VCaP (cell line): ENCODE results near the gene TPH2.
A peak's percentile ranks its signal among the peaks of the same experiment; 100 is the strongest.

Experiments used
- H3K27ac ChIP-seq: fragments of 450-650 bp; 2 replicates; pipeline ENCODE4 v1.5.1; 2017
- TF ChIP-seq, protein P1 (sequence below): fragments of 450-650 bp; conservative IDR thresholded peaks from 2 replicates; pipeline ENCODE4 v1.5.1; 2017; ENCODE audit warnings: mild to moderate bottlenecking, moderate library complexity

TPH2 gene

DNA sequence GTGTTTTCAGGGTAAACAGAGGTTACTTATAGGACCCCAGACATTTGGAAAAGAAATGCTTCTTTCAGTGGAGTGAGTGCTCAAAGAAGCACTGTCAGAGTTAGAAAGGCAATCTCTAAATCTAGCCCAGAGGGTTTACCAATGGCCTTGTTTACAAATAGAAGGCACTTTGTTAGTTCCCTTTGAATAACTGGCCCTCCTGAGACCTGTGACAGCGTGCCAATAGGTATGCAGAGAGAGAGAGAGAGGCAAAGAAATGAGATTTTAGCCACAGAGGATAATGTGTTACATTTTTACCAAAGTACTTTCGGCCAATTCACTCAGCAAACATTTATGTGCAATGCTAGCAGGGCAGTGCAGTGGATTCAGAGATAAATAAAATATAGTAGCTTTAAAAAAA is 41.9 kb downstream of the TPH2 start:
- H3K27ac ChIP-seq: 0 out of 2 replicates have a peak overlapping the region, but pooled peaks have one; percentile 3
- TF ChIP-seq, protein P1, sequence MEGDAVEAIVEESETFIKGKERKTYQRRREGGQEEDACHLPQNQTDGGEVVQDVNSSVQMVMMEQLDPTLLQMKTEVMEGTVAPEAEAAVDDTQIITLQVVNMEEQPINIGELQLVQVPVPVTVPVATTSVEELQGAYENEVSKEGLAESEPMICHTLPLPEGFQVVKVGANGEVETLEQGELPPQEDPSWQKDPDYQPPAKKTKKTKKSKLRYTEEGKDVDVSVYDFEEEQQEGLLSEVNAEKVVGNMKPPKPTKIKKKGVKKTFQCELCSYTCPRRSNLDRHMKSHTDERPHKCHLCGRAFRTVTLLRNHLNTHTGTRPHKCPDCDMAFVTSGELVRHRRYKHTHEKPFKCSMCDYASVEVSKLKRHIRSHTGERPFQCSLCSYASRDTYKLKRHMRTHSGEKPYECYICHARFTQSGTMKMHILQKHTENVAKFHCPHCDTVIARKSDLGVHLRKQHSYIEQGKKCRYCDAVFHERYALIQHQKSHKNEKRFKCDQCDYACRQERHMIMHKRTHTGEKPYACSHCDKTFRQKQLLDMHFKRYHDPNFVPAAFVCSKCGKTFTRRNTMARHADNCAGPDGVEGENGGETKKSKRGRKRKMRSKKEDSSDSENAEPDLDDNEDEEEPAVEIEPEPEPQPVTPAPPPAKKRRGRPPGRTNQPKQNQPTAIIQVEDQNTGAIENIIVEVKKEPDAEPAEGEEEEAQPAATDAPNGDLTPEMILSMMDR: no peak

DNA sequence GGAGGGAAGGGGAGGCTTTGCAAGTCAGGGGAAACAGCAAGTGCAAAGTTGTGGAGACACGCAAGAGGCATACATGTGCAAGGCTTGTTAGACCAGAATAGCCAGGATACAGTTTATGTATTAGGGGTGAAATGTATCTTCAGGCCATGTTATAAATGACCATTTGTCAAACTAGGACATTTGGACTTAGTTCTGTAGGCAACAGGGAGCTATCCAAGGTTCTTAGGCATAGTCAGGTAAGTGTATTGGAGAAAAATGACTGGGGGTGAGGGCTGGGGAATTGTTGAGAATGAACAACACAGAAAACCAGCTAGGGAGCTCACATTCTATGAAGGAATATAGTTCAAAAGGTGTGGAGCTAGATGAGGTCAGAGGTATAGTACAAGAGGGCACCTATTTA is 42.5 kb downstream of the TPH2 start:
- TF ChIP-seq, protein P1: no peak
- H3K27ac ChIP-seq: 0 out of 2 replicates have a peak overlapping the region, but pooled peaks have one; percentile 3

DNA sequence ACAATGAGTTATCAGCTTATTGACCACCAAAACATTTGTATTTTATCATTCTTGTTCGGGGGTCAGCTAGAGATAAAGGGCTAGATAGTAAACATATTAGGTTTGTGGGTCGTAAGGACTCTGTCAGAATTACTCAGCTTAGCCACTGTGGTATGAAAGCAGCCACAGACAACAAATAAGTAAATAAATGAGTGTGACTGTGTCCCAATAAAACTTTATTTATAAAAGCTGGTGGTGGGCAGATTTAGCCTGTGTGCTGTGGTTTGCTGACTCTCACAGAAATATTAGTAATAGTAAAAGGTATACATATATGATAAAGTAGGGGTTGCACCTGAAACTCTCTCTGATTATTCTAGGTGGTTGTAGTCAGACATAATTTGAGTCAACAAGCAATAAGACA is 56.1 kb downstream of the TPH2 start:
- TF ChIP-seq, protein P1: no peak

DNA sequence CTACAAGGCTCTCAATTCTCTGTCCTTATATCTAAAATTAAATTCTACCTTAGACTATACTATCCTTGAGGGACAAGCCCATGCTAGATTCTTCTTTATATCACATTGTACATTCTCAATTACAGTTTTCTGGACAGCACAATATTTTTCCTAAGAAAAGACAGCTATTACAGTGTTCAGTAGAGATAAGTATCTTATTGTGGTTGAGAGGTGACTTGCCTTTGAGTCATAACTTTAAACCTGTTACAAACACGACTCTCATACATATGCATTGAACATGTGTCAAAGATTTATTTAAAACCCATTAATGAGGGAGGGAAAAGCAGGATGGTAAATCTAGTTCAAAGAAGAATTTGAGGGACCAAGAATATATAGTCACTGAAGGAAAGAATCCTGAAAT is 61.1 kb downstream of the TPH2 start:
- H3K27ac ChIP-seq: no peak overlapping the region
- TF ChIP-seq, protein P1: no peak

More for the DNA sequence above, 56.1 kb downstream of the TPH2 start:
- no peak overlapping the region for H3K27ac ChIP-seq

DNA sequence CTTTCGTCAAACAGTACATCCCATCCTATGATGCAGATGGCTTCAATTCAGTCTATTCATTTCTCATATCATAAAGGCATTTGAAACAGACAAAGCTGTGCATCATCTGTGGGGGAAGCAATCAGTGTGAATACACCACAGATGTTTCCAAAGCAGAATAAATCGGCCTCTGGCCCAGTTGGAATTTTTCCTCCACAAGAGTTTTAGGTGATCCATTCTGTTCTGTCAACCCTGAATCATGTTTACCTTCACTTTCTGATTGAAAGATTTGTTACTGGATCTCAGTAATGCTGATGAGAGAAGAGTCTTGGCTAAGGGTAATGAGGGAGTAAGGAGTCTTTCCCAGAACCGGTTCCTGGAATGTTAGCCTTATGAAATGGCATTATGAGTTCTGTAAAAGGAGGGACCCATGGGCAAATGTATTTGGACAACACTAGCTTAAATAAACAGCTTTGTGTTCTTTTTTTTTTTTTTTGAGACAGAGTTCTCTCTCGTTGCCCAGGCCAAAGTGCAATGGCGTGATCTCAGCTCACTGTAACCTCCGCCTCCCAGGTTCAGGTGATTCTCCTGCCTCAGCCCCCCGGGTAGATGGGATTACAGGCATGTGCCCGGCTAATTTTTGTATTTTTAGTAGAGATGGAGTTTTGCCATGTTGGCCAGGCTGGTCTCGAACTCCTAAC is 62.5 kb downstream of the TPH2 start:
- no peak overlapping the region for H3K27ac ChIP-seq
- TF ChIP-seq, protein P1: no peak

DNA sequence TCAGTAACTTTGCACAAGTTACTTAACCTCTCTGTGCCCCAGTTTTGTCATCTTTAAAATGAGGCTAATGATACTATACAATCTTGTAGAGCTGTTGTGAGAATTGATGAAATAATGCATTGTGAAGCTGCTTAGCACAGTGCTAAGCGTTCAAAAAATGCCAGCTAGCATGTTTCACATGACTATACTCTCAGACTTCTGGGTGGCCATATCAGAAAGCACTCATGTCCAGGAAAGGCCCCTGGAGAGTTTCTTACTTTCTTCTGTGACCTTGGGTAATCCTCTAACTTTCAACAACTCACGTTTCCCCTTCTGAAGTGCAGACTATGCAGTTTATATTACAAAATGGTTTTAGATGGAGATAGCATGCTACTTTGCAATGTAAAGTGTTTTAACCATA is 68.1 kb downstream of the TPH2 start:
- TF ChIP-seq, protein P1: no peak

DNA sequence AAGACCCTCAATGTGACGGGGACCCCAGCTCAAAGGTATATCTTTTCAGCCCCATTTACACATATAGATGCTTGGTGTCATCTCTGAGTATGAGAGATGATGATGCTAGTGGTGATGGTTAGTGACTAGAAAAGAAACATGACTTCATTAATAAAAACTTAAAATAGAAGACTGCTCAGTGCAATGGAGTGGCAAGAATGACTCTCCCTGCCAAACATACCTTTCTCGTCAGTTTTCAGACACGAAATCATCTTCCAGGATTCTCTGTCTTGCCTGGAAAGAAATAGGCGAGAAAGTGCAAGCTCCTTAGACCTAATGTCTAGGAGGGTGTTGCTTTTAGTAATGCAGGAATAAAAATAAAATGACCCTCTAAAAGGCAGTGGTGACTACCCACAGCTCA is 71.7 kb downstream of the TPH2 start:
- H3K27ac ChIP-seq: no peak overlapping the region
- TF ChIP-seq, protein P1: no peak

More for the DNA sequence above, 68.1 kb downstream of the TPH2 start:
- H3K27ac ChIP-seq: no peak overlapping the region
